ENCODE results near the gene ANTXR2.

The ANTXR2 gene

DNA sequence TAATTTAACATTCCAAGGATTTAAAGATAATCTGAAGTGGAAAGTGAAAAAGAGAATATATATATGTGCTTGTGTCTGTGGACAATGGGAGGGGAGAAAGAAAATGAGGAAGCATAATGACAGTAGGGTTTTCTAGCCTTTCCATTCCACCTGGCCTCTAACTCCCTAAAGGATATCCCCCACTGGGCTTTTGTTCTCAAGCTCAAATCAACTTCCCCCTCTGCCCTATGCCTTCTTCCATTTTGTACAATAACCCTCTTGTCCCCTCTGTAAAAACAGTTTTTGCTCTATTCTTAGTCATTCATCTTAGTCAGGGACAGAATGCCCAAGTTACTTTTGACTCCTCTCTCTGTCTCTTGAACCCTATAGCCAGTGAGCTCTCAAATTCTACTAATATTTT is 23.6 kb downstream of the ANTXR2 start:
- in situ Hi-C loops (cut with HindIII; ENCODE audit: low sequenced_read_pairs): no loop called here
- H3K4me3 ChIP-seq (ENCODE audit: low read depth, low read length): no peak overlapping the region
- no peak for DNase-seq (ENCODE audit: low read depth, low spot score)
- no peak for TF ChIP-seq CTCF (IDR thresholded peaks at IDR 0.05; ENCODE audit: low read depth, low read length)

- no peak overlapping the region for H3K4me3 ChIP-seq (ENCODE audit: low read depth, low read length)
- DNase-seq (ENCODE audit: low read depth, low spot score): peak; percentile 32
- TF ChIP-seq CTCF (IDR thresholded peaks at IDR 0.05; ENCODE audit: low read depth, low read length): no peak
- in situ Hi-C loops (cut with HindIII; ENCODE audit: low sequenced_read_pairs): no loop called here
Measured at GRCh38 chr4:80045786-80046185, 27.2 kb downstream of the ANTXR2 start.

GRCh38 chr4:80043541-80043940 is 29.5 kb downstream of the ANTXR2 start:
- TF ChIP-seq CTCF (IDR thresholded peaks at IDR 0.05; ENCODE audit: low read depth, low read length): no peak
- in situ Hi-C loops (cut with HindIII; ENCODE audit: low sequenced_read_pairs): no loop called here
- no peak overlapping the region for H3K4me3 ChIP-seq (ENCODE audit: low read depth, low read length)
- peak; percentile 19 for DNase-seq (ENCODE audit: low read depth, low spot score)

DNA sequence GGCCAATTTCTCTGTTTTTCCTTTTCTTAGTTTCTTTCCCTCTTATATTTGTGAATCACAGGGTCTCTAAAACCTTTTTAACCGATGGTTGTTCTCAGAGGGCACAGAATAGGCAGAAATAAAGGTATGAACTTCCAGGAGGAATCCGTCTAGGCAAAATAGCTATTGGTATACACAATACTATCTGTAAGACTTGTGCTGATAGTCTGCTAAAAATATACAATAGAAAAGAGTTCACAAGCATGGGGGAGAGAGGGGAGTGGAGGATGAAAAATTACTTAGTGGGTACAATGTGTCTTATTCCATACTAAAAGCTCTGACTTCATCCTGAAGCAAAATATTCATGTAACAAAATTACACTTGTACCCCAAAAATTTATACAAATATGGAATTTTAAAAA is 30.2 kb downstream of the ANTXR2 start:
- in situ Hi-C loops (cut with HindIII; ENCODE audit: low sequenced_read_pairs): no loop called here
- no peak overlapping the region for H3K4me3 ChIP-seq (ENCODE audit: low read depth, low read length)
- no peak for DNase-seq (ENCODE audit: low read depth, low spot score)
- TF ChIP-seq CTCF (IDR thresholded peaks at IDR 0.05; ENCODE audit: low read depth, low read length): no peak

DNA sequence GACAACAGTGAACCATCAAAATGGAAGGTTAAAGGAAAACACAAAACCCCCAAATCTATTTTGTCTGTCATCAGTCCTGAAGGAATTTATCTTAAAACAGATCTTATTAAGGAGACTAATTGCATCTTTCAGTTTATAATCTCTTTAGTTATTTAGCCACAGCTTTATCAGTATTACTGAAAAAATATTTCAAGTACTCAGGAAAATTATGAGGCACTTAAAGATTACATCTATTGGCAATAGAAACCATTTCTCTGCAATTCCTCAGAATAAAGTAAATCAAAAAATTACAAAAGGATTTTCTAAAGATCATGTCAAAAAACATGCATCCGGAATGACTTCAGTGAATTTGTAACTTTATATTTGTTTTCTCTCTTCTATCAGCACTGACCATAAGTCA is 35.2 kb downstream of the ANTXR2 start:
- in situ Hi-C loops (cut with HindIII; ENCODE audit: low sequenced_read_pairs): no loop called here
- no peak for DNase-seq (ENCODE audit: low read depth, low spot score)
- TF ChIP-seq CTCF (IDR thresholded peaks at IDR 0.05; ENCODE audit: low read depth, low read length): no peak
- no peak overlapping the region for H3K4me3 ChIP-seq (ENCODE audit: low read depth, low read length)

GRCh38 chr4:80036949-80037685 is 35.9 kb downstream of the ANTXR2 start:
- H3K4me3 ChIP-seq (ENCODE audit: low read depth, low read length): no peak overlapping the region
- in situ Hi-C loops (cut with HindIII; ENCODE audit: low sequenced_read_pairs): no loop called here
- peak; percentile 66 for DNase-seq (ENCODE audit: low read depth, low spot score)
- no peak for TF ChIP-seq CTCF (IDR thresholded peaks at IDR 0.05; ENCODE audit: low read depth, low read length)

All from astrocyte of the spinal cord (primary cell).